HEK293T (cell line): ENCODE measurements around the gene DEPDC1B.

Source experiments
- CTCF ChIA-PET: fragments of 350-600 bp; formaldehyde crosslinking; extraction: SDS; loops from one replicate; lab custom pipeline; 2021; ENCODE audit warnings: antibody characterized with exemption, inconsistent platforms; lab: Yijun Ruan, JAX
- POLR2A ChIA-PET: fragments of 350-600 bp; formaldehyde crosslinking; extraction: SDS; loops from one replicate; lab custom pipeline; 2020; ENCODE audit warnings: antibody characterized with exemption, inconsistent platforms; lab: Yijun Ruan, JAX
- DNase-seq: peaks from one replicate; pipeline ENCODE4 v3.0.0; 2012; ENCODE audit warnings: mixed read lengths; ENCODE audit errors: extremely low spot score
- ARNT ChIP-seq: fragments of 450-650 bp; IDR thresholded peaks from 2 replicates; pipeline ENCODE4 v1.6.1; 2017; ENCODE audit warnings: mild to moderate bottlenecking
- BHLHE40 ChIP-seq: fragments of 450-650 bp; IDR thresholded peaks from 2 replicates; pipeline ENCODE4 v1.6.1; 2016; ENCODE audit warnings: mild to moderate bottlenecking, moderate library complexity, borderline replicate concordance
- CTBP1 ChIP-seq: fragments of 450-650 bp; IDR thresholded peaks from 2 replicates; pipeline ENCODE4 v1.6.1; 2016; ENCODE audit warnings: borderline replicate concordance
- ELF4 ChIP-seq: fragments of 450-650 bp; IDR thresholded peaks from 2 replicates; pipeline ENCODE4 v1.6.1; 2017; ENCODE audit warnings: antibody characterized with exemption
- FOXA1 ChIP-seq: fragments of 450-650 bp; IDR thresholded peaks from 2 replicates; pipeline ENCODE4 v1.6.1; 2016; ENCODE audit warnings: mild to moderate bottlenecking
- FOXK2 ChIP-seq: fragments of 450-650 bp; IDR thresholded peaks from 2 replicates; pipeline ENCODE4 v1.6.1; 2016; ENCODE audit warnings: mild to moderate bottlenecking
- FOXM1 ChIP-seq: fragments of 450-650 bp; IDR thresholded peaks from 2 replicates; pipeline ENCODE4 v1.6.1; 2017; ENCODE audit warnings: mild to moderate bottlenecking, borderline replicate concordance
- HDGF ChIP-seq: fragments of 450-650 bp; IDR thresholded peaks from 2 replicates; pipeline ENCODE4 v1.6.1; 2017; ENCODE audit warnings: antibody characterized with exemption, borderline replicate concordance
- L3MBTL2 ChIP-seq: fragments of 450-650 bp; conservative IDR thresholded peaks from 2 replicates; pipeline ENCODE4 v1.6.1; 2016; ENCODE audit warnings: mild to moderate bottlenecking
- LEF1 ChIP-seq: fragments of 450-650 bp; IDR thresholded peaks from 2 replicates; pipeline ENCODE4 v1.6.1; 2017; ENCODE audit warnings: mild to moderate bottlenecking, borderline replicate concordance
- NFRKB ChIP-seq: fragments of 450-650 bp; IDR thresholded peaks from 2 replicates; pipeline ENCODE4 v1.6.1; 2016; ENCODE audit warnings: mild to moderate bottlenecking, moderate library complexity
- PKNOX1 ChIP-seq: fragments of 450-650 bp; IDR thresholded peaks from 2 replicates; pipeline ENCODE4 v1.6.1; 2016
- SP1 ChIP-seq: fragments of 450-650 bp; IDR thresholded peaks from 2 replicates; pipeline ENCODE4 v1.6.1; 2017
- SUZ12 ChIP-seq: fragments of 450-650 bp; IDR thresholded peaks from 2 replicates; pipeline ENCODE4 v1.6.1; 2016; ENCODE audit warnings: mild to moderate bottlenecking
- TARDBP ChIP-seq: fragments of 450-650 bp; IDR thresholded peaks from 2 replicates; pipeline ENCODE4 v1.6.1; 2016
- ZNF384 ChIP-seq: fragments of 450-650 bp; IDR thresholded peaks from 2 replicates; pipeline ENCODE4 v1.6.1; 2016

Gene DEPDC1B

GRCh38 chr5:60611099-60611740, 88.7 kb downstream of the DEPDC1B start:
- CTCF ChIA-PET, result no interaction called here
- TF ChIP-seq ZNF384 (no peak), TARDBP (no peak), SP1 (no peak), LEF1 (no peak), SUZ12 (no peak), FOXK2 (no peak), FOXM1 (no peak), HDGF (no peak), ARNT (no peak), FOXA1 (no peak), CTBP1 (no peak), BHLHE40 (no peak), PKNOX1 (no peak), ELF4 (no peak), NFRKB (no peak), L3MBTL2 (no peak)
- POLR2A ChIA-PET, result no interaction called here
- DNase-seq, result no peak

GRCh38 chr5:60604771-60605170, 95.2 kb downstream of the DEPDC1B start:
- TF ChIP-seq PKNOX1, result no peak
- no peak for TF ChIP-seq FOXA1
- TF ChIP-seq FOXM1, result no peak
- TF ChIP-seq TARDBP, result no peak
- no peak for TF ChIP-seq ARNT
- TF ChIP-seq LEF1, result no peak
- no peak for TF ChIP-seq CTBP1
- no peak for TF ChIP-seq SUZ12
- TF ChIP-seq ZNF384, result no peak
- no peak for TF ChIP-seq SP1
- no peak for TF ChIP-seq FOXK2
- no peak for TF ChIP-seq ELF4
- no peak for TF ChIP-seq HDGF
- TF ChIP-seq BHLHE40, result no peak
- TF ChIP-seq NFRKB, result no peak
- TF ChIP-seq L3MBTL2, result no peak
- DNase-seq, result no peak
- POLR2A ChIA-PET, result no interaction called here
- CTCF ChIA-PET, result no interaction called here

GRCh38 chr5:60598424-60598823, 101.5 kb downstream of the DEPDC1B start:
- ChIA-PET POLR2A (no interaction called here), CTCF (no interaction called here)
- no peak for TF ChIP-seq PKNOX1
- TF ChIP-seq HDGF, result no peak
- no peak for TF ChIP-seq LEF1
- TF ChIP-seq CTBP1, result no peak
- TF ChIP-seq BHLHE40, result no peak
- TF ChIP-seq FOXM1, result no peak
- TF ChIP-seq TARDBP, result no peak
- no peak for TF ChIP-seq ZNF384
- TF ChIP-seq SP1, result no peak
- TF ChIP-seq L3MBTL2, result no peak
- no peak for TF ChIP-seq FOXA1
- no peak for TF ChIP-seq FOXK2
- TF ChIP-seq NFRKB, result no peak
- TF ChIP-seq SUZ12, result no peak
- no peak for TF ChIP-seq ELF4
- no peak for DNase-seq

- ChIA-PET POLR2A (no interaction called here), CTCF (no interaction called here)
- DNase-seq, result no peak
- no peak for TF ChIP-seq NFRKB
- TF ChIP-seq ARNT, result no peak
- TF ChIP-seq HDGF, result no peak
- TF ChIP-seq ZNF384, result no peak
- no peak for TF ChIP-seq CTBP1
- TF ChIP-seq LEF1, result no peak
- TF ChIP-seq TARDBP, result no peak
- TF ChIP-seq PKNOX1, result no peak
- TF ChIP-seq FOXM1, result no peak
- no peak for TF ChIP-seq BHLHE40
- no peak for TF ChIP-seq SUZ12
- TF ChIP-seq L3MBTL2, result no peak
Measured at GRCh38 chr5:60597572-60598320, 102.2 kb downstream of the DEPDC1B start.

GRCh38 chr5:60594715-60595477, 105.1 kb downstream of the DEPDC1B start:
- POLR2A ChIA-PET, result no interaction called here
- CTCF ChIA-PET, result no interaction called here
- TF ChIP-seq HDGF (no peak), SUZ12 (no peak), FOXK2 (no peak), LEF1 (no peak), TARDBP (no peak), L3MBTL2 (no peak), SP1 (no peak), ZNF384 (no peak), ELF4 (no peak), CTBP1 (no peak), FOXM1 (no peak)
- DNase-seq, result no peak
